ENCODE results near the gene OTOP3.

DNA sequence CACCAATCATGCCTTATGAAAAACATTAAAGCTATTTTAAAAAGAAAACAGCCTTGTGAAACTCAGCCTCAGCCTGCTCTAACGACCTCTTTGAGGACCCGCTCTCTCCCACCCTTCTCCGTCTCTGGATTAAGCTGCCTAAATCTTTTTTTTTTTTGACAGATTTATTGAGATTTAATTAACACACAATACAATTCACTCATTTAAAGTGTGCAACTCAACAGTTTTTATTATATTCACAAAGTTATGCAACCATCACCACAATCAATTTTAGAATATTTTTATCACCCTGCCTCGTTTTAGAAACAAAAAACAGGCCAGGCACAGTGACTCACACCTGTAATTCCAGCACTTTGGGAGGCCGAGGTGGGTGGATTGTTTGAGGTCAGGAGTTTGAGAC lies 60.1 kb downstream of the OTOP3 start:
- TF ChIP-seq, protein P1, sequence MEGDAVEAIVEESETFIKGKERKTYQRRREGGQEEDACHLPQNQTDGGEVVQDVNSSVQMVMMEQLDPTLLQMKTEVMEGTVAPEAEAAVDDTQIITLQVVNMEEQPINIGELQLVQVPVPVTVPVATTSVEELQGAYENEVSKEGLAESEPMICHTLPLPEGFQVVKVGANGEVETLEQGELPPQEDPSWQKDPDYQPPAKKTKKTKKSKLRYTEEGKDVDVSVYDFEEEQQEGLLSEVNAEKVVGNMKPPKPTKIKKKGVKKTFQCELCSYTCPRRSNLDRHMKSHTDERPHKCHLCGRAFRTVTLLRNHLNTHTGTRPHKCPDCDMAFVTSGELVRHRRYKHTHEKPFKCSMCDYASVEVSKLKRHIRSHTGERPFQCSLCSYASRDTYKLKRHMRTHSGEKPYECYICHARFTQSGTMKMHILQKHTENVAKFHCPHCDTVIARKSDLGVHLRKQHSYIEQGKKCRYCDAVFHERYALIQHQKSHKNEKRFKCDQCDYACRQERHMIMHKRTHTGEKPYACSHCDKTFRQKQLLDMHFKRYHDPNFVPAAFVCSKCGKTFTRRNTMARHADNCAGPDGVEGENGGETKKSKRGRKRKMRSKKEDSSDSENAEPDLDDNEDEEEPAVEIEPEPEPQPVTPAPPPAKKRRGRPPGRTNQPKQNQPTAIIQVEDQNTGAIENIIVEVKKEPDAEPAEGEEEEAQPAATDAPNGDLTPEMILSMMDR (IDR thresholded peaks at IDR 0.05): no peak
- TF ChIP-seq POLR2A (IDR thresholded peaks at IDR 0.05): no peak

Data from esophagus squamous epithelium (tissue), 4 donors.